ENCODE measurements around the gene ACD.

The ACD gene

DNA sequence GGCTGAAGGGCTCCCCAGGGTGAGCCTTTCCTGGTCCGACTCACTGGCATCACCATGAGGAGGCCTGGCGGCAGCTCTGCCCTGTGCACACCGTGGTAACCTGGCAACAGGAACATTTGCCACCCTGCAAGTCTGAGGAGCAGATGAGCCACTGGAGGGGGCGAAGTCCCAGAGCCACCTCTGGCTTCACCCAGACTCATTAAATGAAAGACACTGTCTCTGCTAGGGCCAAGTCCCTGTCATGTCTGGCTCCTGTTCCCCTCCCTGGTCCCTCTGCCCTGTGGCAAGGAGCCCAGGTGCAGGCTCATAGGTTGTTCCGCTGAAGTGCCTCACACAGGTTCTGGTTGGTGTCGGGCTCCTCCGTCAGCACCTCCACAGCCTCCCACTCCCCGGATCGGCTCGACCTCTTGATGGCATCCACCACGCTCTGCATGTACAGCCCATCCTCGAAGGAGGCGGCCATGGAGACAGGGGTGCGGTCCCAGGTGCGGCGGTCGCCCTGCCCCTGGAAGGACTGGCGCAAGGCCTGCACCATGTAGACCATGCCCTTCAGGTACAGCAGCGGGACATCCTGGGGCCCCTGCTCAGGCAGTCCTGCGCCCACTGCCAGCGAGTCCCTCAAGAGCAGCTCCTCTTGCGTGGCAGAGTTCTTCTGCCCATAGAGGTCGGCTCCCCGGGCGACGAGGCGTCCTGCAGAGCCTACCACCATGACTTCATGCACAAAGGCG, 15.0 kb upstream of the ACD start:
- Histone ChIP-seq H3K9me3 (ENCODE audit: low read length) (no peaks in the 10 kb centered on the region), H3K27ac (ENCODE audit: low read depth, low read length) (peak overlapping the region; percentile 24), H3K36me3 (ENCODE audit: insufficient read depth, low read length) (no peaks in the 10 kb centered on the region), H3K4me1 (ENCODE audit: insufficient read depth, low read length) (peaks cover 23% of the 10 kb centered on the region), H3K9ac (ENCODE audit: low read length) (no peak overlapping the region), H3K4me3 (ENCODE audit: low read depth in 1 of 2, low read length in 2 of 2) (no peak overlapping the region), H3K27me3 (ENCODE audit: control insufficient read depth in 1 of 2, insufficient read depth in 2 of 2, low read length in 2 of 2) (no peaks in the 10 kb centered on the region)

DNA sequence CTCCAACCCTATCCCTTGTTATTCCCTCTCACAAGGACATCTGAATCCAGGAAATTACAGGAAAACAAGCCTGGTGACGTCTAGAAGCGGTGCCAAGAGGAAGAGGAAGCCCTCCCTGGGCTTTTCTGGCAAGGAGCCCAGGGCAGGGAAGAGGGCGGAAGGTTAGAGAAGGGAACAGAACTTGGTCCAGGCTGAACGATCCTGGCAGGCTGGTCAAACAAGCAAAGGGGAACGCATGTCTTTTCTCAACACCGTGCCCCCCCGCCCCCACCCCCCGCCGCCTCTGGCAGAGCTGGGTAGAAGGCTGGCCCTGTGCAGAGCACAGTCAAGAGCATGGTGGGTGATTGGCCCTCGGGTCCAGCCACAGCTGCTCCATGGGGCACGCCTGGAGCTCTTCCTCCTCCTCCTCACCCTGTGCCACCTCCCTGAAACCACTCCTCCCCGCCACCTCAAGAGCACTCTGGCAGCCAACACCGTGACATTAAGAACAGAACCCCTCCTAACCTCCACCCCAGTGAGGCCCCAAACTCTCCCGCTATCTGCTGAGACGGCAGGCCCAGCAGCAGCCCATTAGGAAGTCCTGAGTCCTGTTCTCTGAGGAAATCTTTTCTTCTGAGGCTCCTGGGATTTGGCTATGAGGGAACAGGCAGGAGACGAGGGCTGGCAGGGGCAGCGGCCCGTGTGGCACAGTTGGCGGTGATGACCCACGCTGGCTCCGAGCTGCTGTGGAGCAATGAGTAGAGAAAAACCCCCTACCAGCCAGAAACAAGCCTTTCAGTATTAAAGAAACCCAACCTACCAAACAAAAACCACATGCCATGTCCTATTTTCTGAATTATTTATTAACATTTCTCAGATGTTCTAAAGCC, 13.9 kb upstream of the ACD start:
- H3K27me3 ChIP-seq (ENCODE audit: control insufficient read depth in 1 of 2, insufficient read depth in 2 of 2, low read length in 2 of 2), result no peaks in the 10 kb centered on the region
- no peak overlapping the region for H3K9ac ChIP-seq (ENCODE audit: low read length)
- H3K4me3 ChIP-seq (ENCODE audit: low read depth in 1 of 2, low read length in 2 of 2), result no peak overlapping the region
- peaks cover 23% of the 10 kb centered on the region for H3K4me1 ChIP-seq (ENCODE audit: insufficient read depth, low read length)
- H3K9me3 ChIP-seq (ENCODE audit: low read length), result no peaks in the 10 kb centered on the region
- H3K27ac ChIP-seq (ENCODE audit: low read depth, low read length), result peak overlapping the region; percentile 72
- no peaks in the 10 kb centered on the region for H3K36me3 ChIP-seq (ENCODE audit: insufficient read depth, low read length)

DNA sequence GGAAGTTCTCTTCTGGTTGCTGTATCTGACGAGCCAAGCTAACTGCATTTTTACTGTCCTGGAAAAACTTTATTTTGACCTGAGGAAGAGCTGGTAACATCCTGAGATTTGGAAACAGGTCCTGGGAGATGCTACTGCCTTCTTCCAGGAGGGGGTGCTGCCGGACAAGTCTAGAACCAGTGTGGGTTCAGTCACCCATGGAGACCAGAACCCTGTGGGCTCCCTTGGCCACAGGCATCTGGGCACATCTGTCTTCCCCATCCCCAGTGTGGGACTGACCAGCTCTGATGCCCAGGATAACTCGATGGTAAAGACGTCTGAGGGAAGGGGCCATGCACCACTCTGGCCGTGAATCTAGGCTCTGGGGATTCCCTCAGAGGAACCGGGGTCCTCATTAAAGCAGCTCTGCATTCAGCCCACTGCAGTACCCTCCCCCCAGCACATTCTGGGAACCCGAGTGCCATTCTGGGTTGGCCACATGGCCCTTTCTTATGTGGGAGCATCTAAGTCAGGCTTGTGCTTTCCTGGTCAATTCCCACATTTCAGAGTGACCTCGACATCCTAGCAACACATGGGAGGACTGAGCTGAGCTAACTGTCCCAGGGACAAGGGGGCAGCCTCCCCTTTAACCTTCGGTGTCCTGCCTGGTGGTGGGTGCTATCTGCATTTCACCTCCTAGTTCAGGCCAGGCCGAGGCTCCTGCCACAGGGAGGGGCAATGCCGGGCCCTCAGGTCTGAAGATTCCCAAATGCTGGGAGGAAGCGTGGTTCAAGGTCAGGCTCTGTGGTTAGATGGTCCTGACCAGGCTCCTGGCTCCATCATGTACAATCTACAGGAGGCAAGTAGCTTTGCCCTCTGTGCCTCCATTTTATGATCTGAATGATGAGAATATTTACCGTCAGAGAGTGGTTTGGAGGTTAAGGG, 12.9 kb upstream of the ACD start:
- H3K9me3 ChIP-seq (ENCODE audit: low read length), result no peaks in the 10 kb centered on the region
- H3K4me1 ChIP-seq (ENCODE audit: insufficient read depth, low read length), result peaks cover 27% of the 10 kb centered on the region
- H3K9ac ChIP-seq (ENCODE audit: low read length), result no peak overlapping the region
- peak overlapping the region; percentile 72 for H3K27ac ChIP-seq (ENCODE audit: low read depth, low read length)
- no peaks in the 10 kb centered on the region for H3K27me3 ChIP-seq (ENCODE audit: control insufficient read depth in 1 of 2, insufficient read depth in 2 of 2, low read length in 2 of 2)
- H3K36me3 ChIP-seq (ENCODE audit: insufficient read depth, low read length), result no peaks in the 10 kb centered on the region
- no peak overlapping the region for H3K4me3 ChIP-seq (ENCODE audit: low read depth in 1 of 2, low read length in 2 of 2)

DNA sequence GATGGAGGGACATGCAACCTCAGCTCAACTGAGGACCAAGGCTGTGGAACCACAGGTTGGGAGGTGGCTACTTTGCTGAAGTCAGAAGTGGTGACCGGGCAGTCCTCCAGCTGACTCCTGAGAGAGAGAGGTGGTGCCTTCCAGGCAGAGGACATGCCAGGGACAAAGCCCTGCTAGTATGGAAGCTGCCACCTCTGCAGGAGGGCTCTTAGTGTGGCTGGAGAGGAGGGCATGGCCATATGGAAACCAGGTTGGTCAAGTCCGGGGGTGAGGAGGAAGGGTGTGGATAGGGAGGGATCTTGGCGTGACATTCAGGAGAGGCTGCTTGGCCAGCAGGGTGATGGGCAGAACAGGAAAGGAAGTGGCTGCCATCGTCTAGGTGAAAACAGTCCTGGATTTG, 12.2 kb upstream of the ACD start:
- no peak overlapping the region for H3K9ac ChIP-seq (ENCODE audit: low read length)
- H3K9me3 ChIP-seq (ENCODE audit: low read length), result no peaks in the 10 kb centered on the region
- no peaks in the 10 kb centered on the region for H3K27me3 ChIP-seq (ENCODE audit: control insufficient read depth in 1 of 2, insufficient read depth in 2 of 2, low read length in 2 of 2)
- H3K36me3 ChIP-seq (ENCODE audit: insufficient read depth, low read length), result no peaks in the 10 kb centered on the region
- H3K27ac ChIP-seq (ENCODE audit: low read depth, low read length), result no peak overlapping the region
- H3K4me3 ChIP-seq (ENCODE audit: low read depth in 1 of 2, low read length in 2 of 2), result no peak overlapping the region
- peaks cover 34% of the 10 kb centered on the region for H3K4me1 ChIP-seq (ENCODE audit: insufficient read depth, low read length)

DNA sequence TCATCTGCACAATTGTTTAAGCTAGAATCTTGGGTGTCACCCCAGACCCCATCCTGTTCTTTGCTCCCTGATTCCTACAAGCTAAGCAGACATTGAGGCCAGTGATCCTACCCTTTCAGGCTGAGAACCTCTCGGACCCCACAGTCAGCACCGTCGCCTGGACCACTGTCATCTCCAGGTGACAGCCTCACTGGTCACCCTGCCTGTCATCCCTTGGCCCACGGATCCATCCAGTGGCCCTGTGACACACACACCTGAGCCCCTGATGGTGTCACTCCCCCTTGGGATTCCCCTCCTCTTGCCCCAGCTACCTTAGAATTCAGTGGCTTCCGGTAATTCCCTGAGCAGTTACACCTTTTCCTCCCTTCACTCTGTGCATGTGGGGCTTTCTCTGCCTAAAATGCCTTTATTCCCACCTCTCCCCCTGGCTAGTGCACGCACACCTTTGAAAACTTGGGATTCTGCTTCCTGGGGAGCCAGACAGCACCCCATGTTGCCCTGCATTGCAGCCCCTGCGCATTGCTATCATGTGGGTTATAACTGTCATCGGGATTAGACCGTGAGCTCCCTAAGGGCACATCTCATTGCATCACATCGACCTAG, 9.5 kb upstream of the ACD start:
- Histone ChIP-seq H3K27ac (ENCODE audit: low read depth, low read length) (no peak overlapping the region), H3K9me3 (ENCODE audit: low read length) (no peaks in the 10 kb centered on the region), H3K27me3 (ENCODE audit: control insufficient read depth in 1 of 2, insufficient read depth in 2 of 2, low read length in 2 of 2) (no peaks in the 10 kb centered on the region), H3K4me1 (ENCODE audit: insufficient read depth, low read length) (peaks cover 42% of the 10 kb centered on the region), H3K36me3 (ENCODE audit: insufficient read depth, low read length) (no peaks in the 10 kb centered on the region), H3K9ac (ENCODE audit: low read length) (no peak overlapping the region), H3K4me3 (ENCODE audit: low read depth in 1 of 2, low read length in 2 of 2) (no peak overlapping the region)

DNA sequence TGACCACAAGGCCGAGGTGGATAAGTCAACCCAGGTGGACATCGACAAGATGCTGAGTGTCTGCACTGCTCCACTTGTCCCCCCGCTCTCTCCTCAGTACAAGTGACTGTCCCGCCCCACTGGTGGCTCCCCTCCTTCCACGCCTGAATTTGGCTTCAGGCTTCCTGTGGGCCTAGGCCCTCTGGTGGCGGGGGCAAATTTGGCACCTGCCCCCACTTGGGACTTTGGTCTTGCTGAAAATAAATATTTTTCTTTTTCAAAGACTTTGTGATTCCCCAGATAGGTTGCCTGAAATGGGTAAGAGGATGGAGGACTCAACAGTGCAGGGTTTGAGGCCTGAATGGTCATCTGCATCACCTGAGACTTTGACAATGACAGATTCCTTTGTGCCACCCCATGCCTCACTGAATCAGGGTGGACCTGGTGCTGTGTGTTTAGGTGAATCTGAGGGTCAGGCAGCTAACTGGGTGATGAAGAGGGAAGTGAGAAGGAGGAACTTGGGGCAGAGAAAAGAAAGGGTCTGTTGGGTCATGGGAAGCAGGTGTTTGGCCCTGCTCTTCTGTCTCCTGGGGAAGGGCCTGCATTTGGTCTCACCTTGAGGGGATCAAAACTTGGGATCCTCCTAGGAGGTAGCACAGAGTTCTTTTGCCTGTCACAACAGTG, 8.6 kb upstream of the ACD start:
- H3K36me3 ChIP-seq (ENCODE audit: insufficient read depth, low read length), result no peaks in the 10 kb centered on the region
- no peak overlapping the region for H3K9ac ChIP-seq (ENCODE audit: low read length)
- H3K27me3 ChIP-seq (ENCODE audit: control insufficient read depth in 1 of 2, insufficient read depth in 2 of 2, low read length in 2 of 2), result no peaks in the 10 kb centered on the region
- peaks cover 34% of the 10 kb centered on the region for H3K4me1 ChIP-seq (ENCODE audit: insufficient read depth, low read length)
- H3K4me3 ChIP-seq (ENCODE audit: low read depth in 1 of 2, low read length in 2 of 2), result no peak overlapping the region
- peak overlapping the region; percentile 92 for H3K27ac ChIP-seq (ENCODE audit: low read depth, low read length)
- H3K9me3 ChIP-seq (ENCODE audit: low read length), result no peaks in the 10 kb centered on the region

DNA sequence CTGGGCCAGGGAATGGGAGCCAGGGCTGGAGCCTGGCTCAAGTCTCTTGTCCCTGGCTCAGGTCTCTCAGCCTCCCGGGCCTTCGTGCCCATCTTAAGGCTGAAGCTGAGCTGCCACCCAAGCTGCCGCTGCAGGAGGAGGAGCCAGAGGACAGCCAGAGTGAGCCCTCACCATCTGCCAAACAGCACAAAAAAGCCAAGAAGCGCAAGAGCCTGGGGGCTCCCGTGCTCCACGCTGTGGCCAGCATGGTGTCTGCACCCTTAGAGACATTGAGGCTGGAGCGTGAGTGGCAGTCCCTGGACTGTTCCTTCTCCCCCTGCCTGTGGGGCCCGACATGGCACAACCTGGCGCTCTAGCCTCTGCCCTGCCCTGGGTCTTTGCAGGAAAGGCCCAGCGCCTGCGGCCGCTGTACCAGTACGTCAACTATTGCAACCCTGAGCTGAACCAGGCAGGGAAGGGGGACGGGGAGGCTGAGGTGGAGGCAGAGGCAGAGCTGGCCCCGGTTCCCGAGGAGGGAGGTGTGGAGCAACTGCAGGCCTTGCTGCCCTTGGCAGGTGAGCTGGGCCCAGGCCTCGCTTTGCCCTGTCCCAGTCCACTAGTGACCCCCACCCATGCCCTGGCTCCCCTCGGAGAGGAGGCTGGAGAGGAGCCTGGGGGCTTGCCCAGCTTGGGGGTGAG, 7.9 kb upstream of the ACD start:
- no peak overlapping the region for H3K9ac ChIP-seq (ENCODE audit: low read length)
- H3K4me3 ChIP-seq (ENCODE audit: low read depth in 1 of 2, low read length in 2 of 2), result peak overlapping the region in 1 of 2 donors; percentile 76
- H3K9me3 ChIP-seq (ENCODE audit: low read length), result no peaks in the 10 kb centered on the region
- H3K27ac ChIP-seq (ENCODE audit: low read depth, low read length), result peak overlapping the region; percentile 92
- peaks cover 5% of the 10 kb centered on the region for H3K36me3 ChIP-seq (ENCODE audit: insufficient read depth, low read length)
- peaks cover 27% of the 10 kb centered on the region for H3K4me1 ChIP-seq (ENCODE audit: insufficient read depth, low read length)
- H3K27me3 ChIP-seq (ENCODE audit: control insufficient read depth in 1 of 2, insufficient read depth in 2 of 2, low read length in 2 of 2), result no peaks in the 10 kb centered on the region

DNA sequence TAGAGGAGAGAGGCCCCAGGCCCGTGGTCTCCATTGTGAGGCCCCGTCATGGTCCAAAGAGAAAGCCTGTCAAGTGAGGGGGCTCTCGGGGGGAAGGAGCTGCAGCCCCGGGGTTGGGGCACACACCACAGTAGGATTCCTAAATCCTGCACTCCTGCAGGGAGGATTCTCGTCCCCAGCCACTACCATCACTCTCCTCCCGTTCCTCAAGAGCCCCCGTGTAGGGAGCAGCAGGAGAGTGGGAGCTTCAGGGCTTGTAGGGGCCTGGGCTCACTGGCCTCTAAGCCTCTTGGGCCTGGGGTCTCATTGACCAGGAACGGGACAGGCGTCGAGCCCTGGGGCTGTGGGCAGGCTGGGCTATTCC, 7.4 kb upstream of the ACD start:
- Histone ChIP-seq H3K9me3 (ENCODE audit: low read length) (no peaks in the 10 kb centered on the region), H3K4me3 (ENCODE audit: low read depth in 1 of 2, low read length in 2 of 2) (peak overlapping the region in 1 of 2 donors; percentile 76), H3K36me3 (ENCODE audit: insufficient read depth, low read length) (peaks cover 8% of the 10 kb centered on the region), H3K9ac (ENCODE audit: low read length) (peak overlapping the region; percentile 65), H3K27me3 (ENCODE audit: control insufficient read depth in 1 of 2, insufficient read depth in 2 of 2, low read length in 2 of 2) (no peaks in the 10 kb centered on the region), H3K4me1 (ENCODE audit: insufficient read depth, low read length) (peaks cover 25% of the 10 kb centered on the region), H3K27ac (ENCODE audit: low read depth, low read length) (peak overlapping the region; percentile 92)

DNA sequence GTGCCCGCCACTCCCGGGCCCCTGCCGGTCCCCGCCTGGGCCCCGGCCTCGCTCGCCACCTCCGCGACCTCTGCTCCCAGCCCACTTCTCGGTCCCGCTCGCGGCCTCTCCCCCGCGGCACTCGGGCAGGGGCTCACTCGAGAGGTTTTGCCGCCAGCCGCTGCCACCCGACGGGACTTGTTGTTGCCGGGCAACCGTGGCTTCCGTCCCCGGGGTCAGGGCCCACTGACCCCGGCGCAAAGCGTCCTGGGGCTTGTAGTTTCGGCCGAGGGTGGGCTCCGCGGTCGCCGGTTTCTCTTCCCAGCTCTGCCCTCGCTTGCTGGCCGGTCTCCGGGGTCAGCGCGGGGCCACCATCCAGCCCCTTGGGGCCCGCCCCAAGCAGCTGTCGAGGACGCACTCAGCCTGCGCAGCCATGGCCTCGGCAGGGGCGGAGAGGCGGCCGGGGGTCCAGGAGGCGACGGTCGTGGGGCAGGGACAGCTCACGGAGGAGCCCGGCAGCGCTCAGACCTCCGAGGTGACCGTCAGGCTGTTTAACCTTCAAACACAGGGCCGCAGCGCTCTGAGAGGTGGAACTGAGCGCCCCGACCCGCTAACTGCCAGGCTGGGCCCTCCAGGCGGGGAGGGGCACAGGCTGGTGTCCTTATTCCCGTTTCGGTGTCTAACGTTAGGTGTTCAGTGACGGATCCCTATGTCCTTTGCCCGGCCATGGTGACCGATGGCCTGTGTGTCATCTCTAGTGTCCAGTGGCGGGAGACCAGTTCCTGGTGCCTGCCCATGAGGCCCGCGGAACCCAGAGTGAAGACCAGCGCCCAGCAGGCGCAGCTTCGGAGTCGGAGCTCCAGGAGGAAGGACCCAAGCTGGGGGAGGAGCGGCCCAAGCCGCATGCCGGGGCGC, 6.7 kb upstream of the ACD start, which contains the start of the genes C16orf86 and ENKD1:
Gene C16orf86, plus strand, starts transcription at position 256 of the 894 bp plus-strand sequence. Its CDS starts 157 bp downstream, at position 413.
Gene ENKD1, minus strand, starts transcription at position 192 of the 894 bp plus-strand sequence. CDS start 308 bp downstream, outside the sequence.
- no peaks in the 10 kb centered on the region for H3K9me3 ChIP-seq (ENCODE audit: low read length)
- peak within 1 kb of the TSS; percentile 66 to 76 for H3K4me3 ChIP-seq (ENCODE audit: low read depth in 1 of 2, low read length in 2 of 2)
- H3K27ac ChIP-seq (ENCODE audit: low read depth, low read length), result peak within 1 kb of the TSS; percentile 92
- H3K36me3 ChIP-seq (ENCODE audit: insufficient read depth, low read length), result peaks cover 8% of the 10 kb centered on the region
- H3K4me1 ChIP-seq (ENCODE audit: insufficient read depth, low read length), result peaks cover 24% of the 10 kb centered on the region
- peak within 1 kb of the TSS; percentile 65 for H3K9ac ChIP-seq (ENCODE audit: low read length)
- H3K27me3 ChIP-seq (ENCODE audit: control insufficient read depth in 1 of 2, insufficient read depth in 2 of 2, low read length in 2 of 2), result no peaks in the 10 kb centered on the region
